ENCODE measurements around the gene SPRN.
"Not testable (repeated sequence)": the region's sequence is repeated elsewhere in the genome, so short reads cannot be mapped to it uniquely, and the experiment has no call there.

The SPRN gene

DNA sequence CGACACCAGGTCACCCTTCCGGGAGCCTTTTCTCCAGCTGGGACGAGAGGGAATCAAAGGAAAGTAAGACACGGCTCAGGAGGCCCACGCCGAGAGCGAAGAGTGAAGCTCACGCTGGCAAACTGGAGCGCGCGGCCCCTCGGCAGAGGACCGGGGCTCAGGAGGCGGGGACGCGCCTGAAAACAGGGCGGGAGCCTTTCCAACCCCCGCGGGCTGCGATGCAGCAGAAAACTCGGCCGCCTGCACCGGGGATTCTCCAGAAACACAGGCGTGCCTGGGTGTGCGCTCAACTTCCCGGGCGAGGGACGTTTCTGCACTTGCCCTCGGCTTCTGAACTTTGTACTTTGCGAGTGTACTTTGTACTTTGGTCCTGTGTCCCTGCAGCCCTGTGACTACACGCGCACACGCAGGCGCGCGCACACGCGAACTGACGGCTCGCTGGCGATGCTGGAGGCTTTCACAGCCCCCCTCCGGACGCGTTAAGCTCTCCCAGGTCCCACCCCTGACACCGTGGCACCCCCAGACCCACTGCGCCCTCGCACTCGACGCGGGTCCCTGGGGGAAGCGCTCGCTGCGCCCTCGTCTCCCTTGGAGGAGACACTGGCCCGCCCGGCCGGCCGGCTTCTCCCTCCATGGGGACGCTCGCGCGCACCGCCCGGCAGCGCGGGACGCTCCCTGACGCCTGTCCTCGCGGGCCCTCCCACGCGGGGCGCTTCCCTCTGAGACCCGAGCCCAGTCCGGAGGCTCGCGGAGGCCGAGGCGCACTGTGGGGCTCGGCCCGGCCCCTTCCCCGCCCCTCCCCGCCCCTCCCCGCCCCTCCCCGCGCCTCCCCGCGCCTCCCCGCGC lies 46.0 kb downstream of the SPRN start:
- Mint-ChIP-seq H3K36me3 (no peaks in the 10 kb centered on the region), H3K4me1 (ENCODE audit: low read depth) (peaks cover 8% of the 10 kb centered on the region), H3K27me3 (no peaks in the 10 kb centered on the region), H3K27ac (no peak overlapping the region), H3K4me3 (peak overlapping the region; percentile 79), H3K9me3 (ENCODE audit: low read depth) (no peaks in the 10 kb centered on the region)

DNA sequence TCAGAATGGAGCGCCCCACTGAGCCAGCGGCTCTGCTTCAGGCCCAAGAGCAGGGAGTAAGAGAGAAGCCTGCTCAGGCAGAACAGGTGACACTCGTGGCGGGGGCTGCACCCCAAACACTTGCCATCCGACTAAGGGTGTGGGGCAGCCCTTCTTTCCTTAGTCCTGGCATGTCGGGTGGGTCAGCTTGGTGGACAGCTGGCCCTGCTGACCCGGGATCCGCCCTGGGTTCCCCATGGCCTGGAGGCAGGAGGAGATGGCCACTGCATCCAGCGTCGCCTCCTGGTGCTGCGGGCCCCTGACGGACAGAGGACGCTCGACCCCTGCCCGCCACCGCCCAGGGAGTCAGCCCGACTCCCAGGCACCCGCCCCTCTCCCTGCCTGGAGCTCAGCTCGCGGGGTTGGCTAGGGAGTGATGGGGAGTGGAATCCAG lies 46.6 kb downstream of the SPRN start:
- no peaks in the 10 kb centered on the region for H3K36me3 Mint-ChIP-seq
- no peaks in the 10 kb centered on the region for H3K27me3 Mint-ChIP-seq
- H3K4me1 Mint-ChIP-seq (ENCODE audit: low read depth), result peaks cover 8% of the 10 kb centered on the region
- H3K9me3 Mint-ChIP-seq (ENCODE audit: low read depth), result no peaks in the 10 kb centered on the region
- H3K27ac Mint-ChIP-seq, result no peak overlapping the region
- H3K4me3 Mint-ChIP-seq, result peak overlapping the region; percentile 79

DNA sequence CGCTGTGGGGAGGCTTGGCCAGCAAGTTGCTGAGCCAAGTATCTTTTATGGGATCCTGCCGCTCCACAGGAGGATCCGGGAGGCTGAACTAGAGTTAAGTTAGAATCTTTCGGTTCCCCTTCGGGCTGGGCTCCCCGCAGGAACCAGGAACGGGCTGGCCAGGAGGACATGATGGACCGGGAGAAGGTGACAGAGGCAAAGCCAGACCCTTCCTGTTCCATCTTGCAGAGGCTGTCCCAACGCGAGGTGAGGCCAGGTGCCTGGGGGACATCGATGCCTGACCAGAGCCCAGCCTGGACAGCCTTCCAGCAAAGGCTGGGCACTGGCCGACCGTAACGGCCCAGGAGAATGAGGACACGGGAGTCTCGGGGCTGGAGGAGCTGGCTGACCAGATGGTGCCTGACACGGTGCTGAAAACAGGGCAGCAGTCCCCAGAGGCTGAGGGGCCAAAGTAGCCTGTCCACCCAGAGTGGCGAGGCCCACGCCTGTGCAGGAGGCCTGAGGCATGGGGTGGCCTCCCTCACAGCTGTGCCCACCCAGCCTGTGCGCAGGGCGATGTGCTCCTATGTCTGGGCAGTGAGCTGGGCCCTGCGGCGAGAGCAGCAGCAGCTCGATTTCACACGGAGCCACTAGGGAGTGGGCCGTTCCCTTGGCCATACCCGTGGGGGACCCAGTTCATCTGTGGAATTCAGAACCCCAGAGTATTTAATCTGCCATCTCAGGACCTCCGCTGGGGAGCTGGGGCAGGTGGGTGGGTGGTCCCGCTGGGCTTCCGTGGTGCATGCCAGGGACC lies 47.2 kb downstream of the SPRN start:
- H3K4me1 Mint-ChIP-seq (ENCODE audit: low read depth), result peaks cover 8% of the 10 kb centered on the region
- peak overlapping the region; percentile 63 for H3K4me3 Mint-ChIP-seq
- H3K36me3 Mint-ChIP-seq, result no peaks in the 10 kb centered on the region
- H3K27me3 Mint-ChIP-seq, result no peaks in the 10 kb centered on the region
- H3K27ac Mint-ChIP-seq, result no peak overlapping the region
- no peaks in the 10 kb centered on the region for H3K9me3 Mint-ChIP-seq (ENCODE audit: low read depth)

DNA sequence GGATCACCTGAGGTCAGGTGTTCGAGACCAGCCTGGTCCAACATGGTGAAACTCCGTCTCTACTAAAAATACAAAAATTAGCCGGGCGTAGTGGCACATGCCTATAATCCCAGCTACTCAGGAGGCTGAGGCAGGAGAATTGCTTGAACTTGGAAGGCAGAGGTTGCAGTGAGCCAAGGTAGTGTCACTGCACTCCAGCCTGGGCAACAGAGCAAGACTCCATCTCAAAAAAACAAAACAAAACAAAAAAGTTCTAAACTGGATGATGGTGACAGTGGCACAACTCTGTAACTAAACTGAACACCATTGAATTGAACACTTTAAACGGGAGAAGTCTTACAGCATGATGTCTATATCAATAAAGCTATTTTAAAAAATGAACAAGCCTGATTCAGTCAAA lies 48.2 kb downstream of the SPRN start:
- not testable (repeated sequence) for H3K27me3 Mint-ChIP-seq; H3K27ac Mint-ChIP-seq; H3K9me3 Mint-ChIP-seq (ENCODE audit: low read depth); H3K36me3 Mint-ChIP-seq
- Mint-ChIP-seq H3K4me3 (peak overlapping the region; percentile 70), H3K4me1 (ENCODE audit: low read depth) (peaks cover 14% of the 10 kb centered on the region)

DNA sequence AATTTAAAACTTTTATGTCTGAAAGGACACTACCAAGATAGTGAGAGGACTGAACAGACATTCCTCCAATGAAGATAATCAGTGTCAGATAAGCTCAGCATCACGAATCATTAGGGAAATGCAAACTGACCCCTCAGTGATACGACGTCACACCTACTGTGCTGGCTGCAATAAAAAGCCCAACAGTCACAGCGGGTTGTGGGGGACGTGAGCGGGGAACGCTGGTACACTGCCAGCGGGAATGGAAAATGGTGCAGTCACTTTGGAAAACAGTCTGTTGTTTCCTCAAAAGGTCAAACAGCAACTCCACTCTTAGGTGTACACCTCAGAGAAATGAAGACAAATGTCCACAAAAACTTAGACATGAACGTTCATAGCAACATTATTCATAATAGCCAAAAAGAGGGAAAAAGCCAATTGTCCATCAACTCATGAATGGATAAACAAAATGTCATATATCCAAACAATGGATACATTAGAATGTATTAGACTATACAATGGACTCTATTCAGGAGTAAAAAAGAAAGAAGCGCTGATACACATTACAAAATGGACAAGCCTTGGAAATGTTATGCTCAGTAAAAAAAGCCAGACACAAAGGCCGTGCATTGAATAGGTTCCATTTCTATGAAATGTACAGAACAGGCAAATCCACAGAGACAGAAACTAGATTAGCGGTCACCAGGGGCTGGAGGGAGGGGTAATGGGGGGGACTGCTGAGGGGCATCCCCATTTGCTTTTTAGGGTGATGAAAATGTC lies 48.9 kb downstream of the SPRN start:
- Mint-ChIP-seq H3K4me3 (peak overlapping the region; percentile 64), H3K4me1 (ENCODE audit: low read depth) (peaks cover 14% of the 10 kb centered on the region), H3K9me3 (ENCODE audit: low read depth) (no peaks in the 10 kb centered on the region), H3K27me3 (no peaks in the 10 kb centered on the region), H3K27ac (no peak overlapping the region), H3K36me3 (no peaks in the 10 kb centered on the region)

DNA sequence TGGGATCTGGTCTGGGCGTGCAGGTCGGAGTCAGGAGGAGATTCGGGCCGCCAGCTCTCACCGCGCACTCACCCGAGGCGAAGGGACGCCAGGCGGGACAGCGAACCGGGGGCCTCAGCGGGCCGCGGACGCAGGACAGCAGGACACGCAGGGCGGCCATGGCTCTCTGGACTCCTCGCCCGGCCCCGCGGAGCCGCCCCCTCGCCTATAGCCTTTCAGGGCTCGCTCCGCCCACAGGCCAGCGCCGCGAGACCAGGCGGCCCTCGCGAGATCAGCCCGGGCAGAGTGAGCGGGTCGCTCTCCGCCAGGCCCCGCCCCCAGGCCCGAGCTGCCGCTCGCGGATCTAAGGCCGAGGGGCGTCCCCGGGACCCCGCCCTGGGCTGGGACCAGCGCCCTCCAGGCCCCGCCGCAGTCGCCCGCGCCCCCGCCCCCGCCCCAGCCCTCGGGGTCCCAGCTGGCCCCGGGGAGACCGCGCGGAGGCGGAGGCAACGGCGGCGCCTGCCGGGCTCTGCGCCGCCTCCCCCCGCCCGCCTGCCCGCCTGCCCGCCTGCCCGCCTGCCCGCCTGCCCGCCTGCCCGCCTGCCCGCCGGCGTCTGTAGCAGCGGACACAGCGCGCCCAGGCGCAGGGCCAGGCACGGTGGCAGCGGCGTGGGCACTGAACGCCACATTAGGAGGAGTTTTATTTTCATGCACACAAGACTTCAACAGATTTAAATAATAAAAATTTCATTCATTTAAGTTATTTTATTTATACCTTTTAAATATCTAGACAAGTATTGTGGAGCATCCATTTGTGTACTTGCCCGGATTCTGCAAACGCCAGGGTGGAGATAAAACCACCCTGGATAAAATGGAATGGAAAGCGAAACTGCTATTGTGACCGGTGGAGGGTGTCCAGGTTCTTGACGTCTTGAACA lies 51.0 kb downstream of the SPRN start, which contains the start of gene ECHS1:
ECHS1 (minus strand) TSS at position 181 of the 917 bp plus-strand sequence; CDS start at position 160, 21 bp downstream.
- Mint-ChIP-seq H3K27ac (peak within 1 kb of the TSS; percentile 76), H3K9me3 (ENCODE audit: low read depth) (no peaks in the 10 kb centered on the region), H3K36me3 (peaks cover 3% of the 10 kb centered on the region)

DNA sequence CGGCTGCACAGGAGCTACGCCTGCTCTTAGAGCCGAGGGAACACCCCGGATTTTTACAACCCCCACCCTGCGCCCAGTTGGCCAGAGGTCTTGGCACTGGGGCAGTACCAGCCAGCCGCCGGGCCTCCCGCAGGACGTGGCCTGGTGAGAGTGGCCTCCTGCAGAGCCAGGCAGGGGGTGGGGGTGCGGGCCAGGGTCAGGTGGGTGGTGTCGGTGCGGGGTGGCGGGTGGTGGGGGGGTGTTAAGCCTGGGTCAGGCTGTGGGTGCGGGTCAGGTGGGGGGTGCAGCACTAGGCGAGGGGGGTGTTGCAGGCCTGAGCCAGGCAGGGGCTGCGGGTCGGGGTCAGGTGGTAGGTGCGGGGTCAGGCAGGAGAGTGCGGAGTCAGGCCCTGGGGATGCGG lies 51.9 kb downstream of the SPRN start:
- H3K36me3 Mint-ChIP-seq, result peaks cover 3% of the 10 kb centered on the region
- peak overlapping the region; percentile 80 for H3K4me3 Mint-ChIP-seq
- H3K27me3 Mint-ChIP-seq, result no peaks in the 10 kb centered on the region
- H3K9me3 Mint-ChIP-seq (ENCODE audit: low read depth), result no peaks in the 10 kb centered on the region
- H3K4me1 Mint-ChIP-seq (ENCODE audit: low read depth), result peaks cover 16% of the 10 kb centered on the region
- no peak overlapping the region for H3K27ac Mint-ChIP-seq

More for the DNA sequence above, 51.0 kb downstream of the SPRN start, which contains the start of gene ECHS1:
- Mint-ChIP-seq H3K4me3 (peak within 1 kb of the TSS; percentile 85), H3K27me3 (no peaks in the 10 kb centered on the region), H3K4me1 (ENCODE audit: low read depth) (peaks cover 16% of the 10 kb centered on the region)

Data from activated naive CD8-positive, alpha-beta T cell (primary cell).